ENCODE measurements around the gene ZCCHC14.

ZCCHC14 gene

GRCh38 chr16:87472935-87473334 is 19.9 kb downstream of the ZCCHC14 start:
- no peak for DNase-seq

- DNase-seq, result no peak
These were observed 20.6 kb downstream of the ZCCHC14 start for GRCh38 chr16:87472142-87472778.

GRCh38 chr16:87471278-87472141 is 21.3 kb downstream of the ZCCHC14 start:
- no peak for DNase-seq

- DNase-seq, result no peak
These were observed 22.5 kb downstream of the ZCCHC14 start for GRCh38 chr16:87470332-87470731.

GRCh38 chr16:87469169-87469568 is 23.7 kb downstream of the ZCCHC14 start:
- DNase-seq, result no peak

- DNase-seq, result no peak
These were observed 24.3 kb downstream of the ZCCHC14 start for GRCh38 chr16:87468550-87468949.

- no peak for DNase-seq
These were observed 25.8 kb downstream of the ZCCHC14 start for GRCh38 chr16:87466975-87467501.

- DNase-seq, result no peak
These were observed 26.9 kb downstream of the ZCCHC14 start for GRCh38 chr16:87465879-87466278.

- DNase-seq, result peak; percentile 29
These were observed 27.5 kb downstream of the ZCCHC14 start for GRCh38 chr16:87465306-87465705.

- DNase-seq, result peak; percentile 55
These were observed 28.0 kb downstream of the ZCCHC14 start for GRCh38 chr16:87464691-87465300.

- peak; percentile 69 for DNase-seq
These were observed 28.8 kb downstream of the ZCCHC14 start for GRCh38 chr16:87463722-87464690.

GRCh38 chr16:87461466-87461991 is 31.3 kb downstream of the ZCCHC14 start:
- DNase-seq, result peak; percentile 38

GRCh38 chr16:87460936-87461335 is 31.9 kb downstream of the ZCCHC14 start:
- DNase-seq, result no peak

GRCh38 chr16:87459833-87460232 is 33.0 kb downstream of the ZCCHC14 start:
- DNase-seq, result no peak

- no peak for DNase-seq
These were observed 33.8 kb downstream of the ZCCHC14 start for GRCh38 chr16:87459027-87459426.

GRCh38 chr16:87458424-87458915 is 34.4 kb downstream of the ZCCHC14 start:
- no peak for DNase-seq

GRCh38 chr16:87457709-87458423 is 35.0 kb downstream of the ZCCHC14 start:
- peak; percentile 80 for DNase-seq

- no peak for DNase-seq
These were observed 35.7 kb downstream of the ZCCHC14 start for GRCh38 chr16:87457061-87457611.

- DNase-seq, result no peak
These were observed 38.4 kb downstream of the ZCCHC14 start for GRCh38 chr16:87454391-87454790.

GRCh38 chr16:87453326-87453725 is 39.5 kb downstream of the ZCCHC14 start:
- DNase-seq, result no peak

Data from activated CD4-positive, alpha-beta T cell treated with anti-CD3 and anti-CD28 coated beads, Interleukin-10, Interleukin-2, amounts not matched to agents 100 ng/mL and 50 ng/mL, durations not matched to agents 16 hours and 8 hours (primary cell).